Uterus (tissue), 2 donors: ENCODE measurements around the gene YTHDF1.

Experiments used
- POLR2A ChIP-seq, 2 donors: fragments of 450-650 bp; IDR thresholded peaks; one replicate each; pipeline ENCODE4 v1.6.1; 2016; ENCODE audit warnings: antibody characterized with exemption in 2 of 2, mild to moderate bottlenecking in 1 of 2, moderate library complexity in 1 of 2
- TF ChIP-seq, protein P1 (sequence below), 4 experiments: fragments of 200-600 bp in 2 of 4; fragments of 450-650 bp in 2 of 4; sonication (generic) in 2 of 4; IDR thresholded peaks; one replicate each; pipeline ENCODE4 v1.5.1; 2016 to 2019; ENCODE audit warnings: antibody characterized with exemption in 4 of 4, mild to moderate bottlenecking in 2 of 4, moderate library complexity in 1 of 4

GRCh38 chr20:63160641-63161175, 55.2 kb downstream of the YTHDF1 start:
- TF ChIP-seq, protein P1, sequence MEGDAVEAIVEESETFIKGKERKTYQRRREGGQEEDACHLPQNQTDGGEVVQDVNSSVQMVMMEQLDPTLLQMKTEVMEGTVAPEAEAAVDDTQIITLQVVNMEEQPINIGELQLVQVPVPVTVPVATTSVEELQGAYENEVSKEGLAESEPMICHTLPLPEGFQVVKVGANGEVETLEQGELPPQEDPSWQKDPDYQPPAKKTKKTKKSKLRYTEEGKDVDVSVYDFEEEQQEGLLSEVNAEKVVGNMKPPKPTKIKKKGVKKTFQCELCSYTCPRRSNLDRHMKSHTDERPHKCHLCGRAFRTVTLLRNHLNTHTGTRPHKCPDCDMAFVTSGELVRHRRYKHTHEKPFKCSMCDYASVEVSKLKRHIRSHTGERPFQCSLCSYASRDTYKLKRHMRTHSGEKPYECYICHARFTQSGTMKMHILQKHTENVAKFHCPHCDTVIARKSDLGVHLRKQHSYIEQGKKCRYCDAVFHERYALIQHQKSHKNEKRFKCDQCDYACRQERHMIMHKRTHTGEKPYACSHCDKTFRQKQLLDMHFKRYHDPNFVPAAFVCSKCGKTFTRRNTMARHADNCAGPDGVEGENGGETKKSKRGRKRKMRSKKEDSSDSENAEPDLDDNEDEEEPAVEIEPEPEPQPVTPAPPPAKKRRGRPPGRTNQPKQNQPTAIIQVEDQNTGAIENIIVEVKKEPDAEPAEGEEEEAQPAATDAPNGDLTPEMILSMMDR (IDR thresholded peaks at IDR 0.05) = no peak
- no peak for TF ChIP-seq POLR2A (IDR thresholded peaks at IDR 0.05)
